K562 (cell line): ENCODE measurements around the gene PI4KA. TPM values are rescaled to one million over a fixed set of nuclear protein-coding genes. Genes with fewer than 3 reads are reported as not detected.

ENCODE experiments used
- ARID1B ChIP-seq: fragments of 450-650 bp; IDR thresholded peaks from 2 replicates; pipeline ENCODE4 v1.6.1; 2016; ENCODE audit warnings: antibody characterized with exemption, mild to moderate bottlenecking, inconsistent platforms
- ARID3A ChIP-seq: IDR thresholded peaks from 2 replicates; pipeline ENCODE4 v1.6.1; 2012; ENCODE audit warnings: low read depth, low read length, improper control_type of control experiment, borderline replicate concordance
- ASH1L ChIP-seq: fragments of 450-650 bp; IDR thresholded peaks from 2 replicates; pipeline ENCODE4 v1.6.1; 2018; ENCODE audit warnings: borderline replicate concordance, mild to moderate bottlenecking, low read depth; ENCODE audit not compliant: partially characterized antibody
- ATF7 ChIP-seq: fragments of 450-650 bp; IDR thresholded peaks from 2 replicates; pipeline ENCODE4 v1.7.1; 2014; ENCODE audit warnings: mild to moderate bottlenecking, moderate library complexity
- CEBPB ChIP-seq: fragments of 450-650 bp; IDR thresholded peaks from 2 replicates; pipeline ENCODE4 v1.6.1; 2016; ENCODE audit warnings: missing genetic modification characterization, missing compliant biosample characterization
- FOXA3 ChIP-seq, 2 experiments: fragments of 450-650 bp in 1 of 2; sonication (generic) in 1 of 2; formaldehyde crosslinking; IDR thresholded peaks in 1 of 2; conservative IDR thresholded peaks in 1 of 2; 2 replicates each; pipeline versions ENCODE4 v1.4.0 to v1.8.0; 2020 to 2022; ENCODE audit warnings: mild to moderate bottlenecking in 2 of 2, missing genetic modification reagents in 1 of 2
- FOXJ2 ChIP-seq: fragments of 200-800 bp; sonication (Bioruptor generic); IDR thresholded peaks from 2 replicates; pipeline ENCODE4 v1.6.1; 2016; ENCODE audit warnings: missing genetic modification characterization, missing compliant biosample characterization
- FOXK2 ChIP-seq, 2 experiments: fragments of 450-650 bp; IDR thresholded peaks in 1 of 2; conservative IDR thresholded peaks in 1 of 2; 2 replicates each; pipeline ENCODE4 v1.6.1; 2016; ENCODE audit warnings: low read depth in 2 of 2, mild to moderate bottlenecking in 1 of 2
- IRF2 ChIP-seq: sonication (generic); formaldehyde crosslinking; IDR thresholded peaks from 2 replicates; pipeline ENCODE4 v1.8.1; 2022; ENCODE audit warnings: mild to moderate bottlenecking, missing genetic modification reagents
- MAX ChIP-seq: sonication (generic); formaldehyde crosslinking; IDR thresholded peaks from 2 replicates; pipeline ENCODE4 v1.9.0; 2022; ENCODE audit warnings: mild to moderate bottlenecking, missing genetic modification reagents
- MTA3 ChIP-seq: fragments of 450-650 bp; formaldehyde crosslinking; IDR thresholded peaks from 2 replicates; pipeline ENCODE4 v1.6.1; 2017; ENCODE audit warnings: mild to moderate bottlenecking, borderline replicate concordance
- NBN ChIP-seq: fragments of 450-650 bp; IDR thresholded peaks from 2 replicates; pipeline ENCODE4 v1.6.1; 2016; ENCODE audit warnings: low read depth, mild to moderate bottlenecking
- NELFE ChIP-seq: IDR thresholded peaks from 2 replicates; pipeline ENCODE4 v1.6.1; 2011; ENCODE audit warnings: mild to moderate bottlenecking; ENCODE audit not compliant: insufficient read depth, insufficient read length
- NR2C2 ChIP-seq, 2 experiments: fragments of 200-800 bp in 1 of 2; sonication (Bioruptor generic) in 1 of 2; sonication (generic) in 1 of 2; formaldehyde crosslinking in 1 of 2; IDR thresholded peaks; 2 replicates each; pipeline versions ENCODE4 v1.6.1 to v1.8.0; 2016 to 2022; ENCODE audit warnings: mild to moderate bottlenecking in 1 of 2, missing compliant biosample characterization in 1 of 2, missing genetic modification characterization in 1 of 2, missing genetic modification reagents in 1 of 2
- SMARCC2 ChIP-seq: fragments of 450-650 bp; IDR thresholded peaks from 2 replicates; pipeline ENCODE4 v1.6.1; 2017; ENCODE audit warnings: antibody characterized with exemption, moderate library complexity, mild to moderate bottlenecking, low read depth
- SOX6 ChIP-seq: fragments of 450-650 bp; IDR thresholded peaks from 2 replicates; pipeline ENCODE4 v1.6.1; 2014; ENCODE audit warnings: mild to moderate bottlenecking
- TEAD4 ChIP-seq, 2 experiments: sonication (generic) in 1 of 2; formaldehyde crosslinking in 1 of 2; IDR thresholded peaks; 2 replicates each; pipeline versions ENCODE4 v1.6.1 to v1.8.0; 2012 to 2022; ENCODE audit warnings: borderline replicate concordance in 1 of 2, inconsistent platforms in 1 of 2, low read length in 1 of 2, mild to moderate bottlenecking in 1 of 2, missing genetic modification reagents in 1 of 2
- ZNF12 ChIP-seq: sonication (generic); formaldehyde crosslinking; IDR thresholded peaks from 2 replicates; pipeline ENCODE4 v1.4.0; 2020; ENCODE audit warnings: mild to moderate bottlenecking, missing genetic modification reagents
- ZNF184 ChIP-seq: sonication (generic); formaldehyde crosslinking; IDR thresholded peaks from 2 replicates; pipeline ENCODE4 v1.5.0; 2020; ENCODE audit warnings: missing genetic modification reagents
- polyA plus RNA-seq, 8 experiments: library from polyadenylated mRNA; depleted of rRNA in 4 of 8; stranded (reverse) in 5 of 8; unstranded in 3 of 8; fragments of >200 nt; fragmentation: Nextera tagmentation in 2 of 8; fragmentation: Illumina TruSeq in 1 of 8; extraction: Ambion mirVana in 2 of 8; extraction: Trizol in 1 of 8; gene quantifications; 2 replicates each; pipeline versions ENCODE4 v1.2.1 to v1.2.3, GENCODE V29; 2011 to 2014; ENCODE audit warnings: inconsistent platforms in 1 of 8, missing spikeins in 1 of 8
- total RNA-seq, 7 experiments: library from RNA; depleted of rRNA in 6 of 7; stranded (reverse); fragments of >200 nt in 6 of 7; fragmentation: Illumina TruSeq in 2 of 7; extraction: Trizol in 2 of 7; gene quantifications; 2 replicates each; pipeline versions ENCODE4 v1.2.1 to v1.2.3, GENCODE V29; 2011 to 2021; ENCODE audit warnings: low replicate concordance in 1 of 7
- TF ChIP-seq, protein P1 (sequence below): sonication (generic); formaldehyde crosslinking; IDR thresholded peaks from 2 replicates; pipeline ENCODE4 v1.8.0; 2022; ENCODE audit warnings: mild to moderate bottlenecking, missing genetic modification reagents
- TF ChIP-seq, protein P2 (sequence below): sonication (generic); formaldehyde crosslinking; IDR thresholded peaks from 2 replicates; pipeline ENCODE4 v1.8.0; 2022; ENCODE audit warnings: mild to moderate bottlenecking, missing genetic modification reagents, borderline replicate concordance

PI4KA gene
- total and polyA plus RNA-seq, 9 of the 15 experiments (the other 6 are each of a cell fraction or from before 2014, with no cell fraction given) = 7.3 to 187 (median 84.7) TPM

GRCh38 chr22:20904008-20904979 lies 45.7 kb upstream of the PI4KA start (continued):
- TF ChIP-seq, protein P1, sequence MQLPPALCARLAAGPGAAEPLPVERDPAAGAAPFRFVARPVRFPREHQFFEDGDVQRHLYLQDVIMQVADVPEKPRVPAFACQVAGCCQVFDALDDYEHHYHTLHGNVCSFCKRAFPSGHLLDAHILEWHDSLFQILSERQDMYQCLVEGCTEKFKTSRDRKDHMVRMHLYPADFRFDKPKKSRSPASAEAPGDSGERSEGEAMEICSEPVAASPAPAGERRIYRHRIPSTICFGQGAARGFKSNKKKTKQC (CRISPR knock-in tag) = 0 out of 2 replicates have a peak, but pooled peaks have one; percentile 20
- TF ChIP-seq MAX (CRISPR knock-in tag) (peak; percentile 65), ASH1L (no peak), ZNF12 (CRISPR knock-in tag) (no peak), SMARCC2 (peak; percentile 61; the same call in 1 of the 2 replicates), ATF7 (peak; percentile 91), ZNF184 (CRISPR knock-in tag) (0 out of 2 replicates have a peak, but pooled peaks have one; percentile 48), NELFE (no peak), MTA3 (peak; percentile 43; the same call in 1 of the 2 replicates), FOXA3 (CRISPR knock-in tag; conservative IDR thresholded peaks at IDR 0.05 in 1 of 2, IDR thresholded peaks at IDR 0.05 in 1 of 2) (no peak; a peak in 1 of 4 replicates), TEAD4 (IDR thresholded peaks at IDR 0.05; ENCODE audit: low read length) (no peak), TEAD4 (CRISPR knock-in tag; IDR thresholded peaks at IDR 0.05; ENCODE audit: borderline replicate concordance) (peak; percentile 46; the same call in 1 of the 2 replicates), FOXJ2 (no peak), CEBPB (tag) (peak; percentile 100), ARID1B (peak; percentile 87), NR2C2 (CRISPR knock-in tag; IDR thresholded peaks at IDR 0.05) (no peak), NR2C2 (tag; IDR thresholded peaks at IDR 0.05) (peak; percentile 75), SOX6 (peak; percentile 55), FOXK2 (conservative IDR thresholded peaks at IDR 0.05 in 1 of 2, IDR thresholded peaks at IDR 0.05 in 1 of 2; ENCODE audit: low read depth in 2 of 2) (peak; percentile 42 to 50; a peak in 1 of 4 replicates), IRF2 (CRISPR knock-in tag) (no peak), ARID3A (no peak), NBN (0 out of 2 replicates have a peak, but pooled peaks have one; percentile 11)
- TF ChIP-seq, protein P2, sequence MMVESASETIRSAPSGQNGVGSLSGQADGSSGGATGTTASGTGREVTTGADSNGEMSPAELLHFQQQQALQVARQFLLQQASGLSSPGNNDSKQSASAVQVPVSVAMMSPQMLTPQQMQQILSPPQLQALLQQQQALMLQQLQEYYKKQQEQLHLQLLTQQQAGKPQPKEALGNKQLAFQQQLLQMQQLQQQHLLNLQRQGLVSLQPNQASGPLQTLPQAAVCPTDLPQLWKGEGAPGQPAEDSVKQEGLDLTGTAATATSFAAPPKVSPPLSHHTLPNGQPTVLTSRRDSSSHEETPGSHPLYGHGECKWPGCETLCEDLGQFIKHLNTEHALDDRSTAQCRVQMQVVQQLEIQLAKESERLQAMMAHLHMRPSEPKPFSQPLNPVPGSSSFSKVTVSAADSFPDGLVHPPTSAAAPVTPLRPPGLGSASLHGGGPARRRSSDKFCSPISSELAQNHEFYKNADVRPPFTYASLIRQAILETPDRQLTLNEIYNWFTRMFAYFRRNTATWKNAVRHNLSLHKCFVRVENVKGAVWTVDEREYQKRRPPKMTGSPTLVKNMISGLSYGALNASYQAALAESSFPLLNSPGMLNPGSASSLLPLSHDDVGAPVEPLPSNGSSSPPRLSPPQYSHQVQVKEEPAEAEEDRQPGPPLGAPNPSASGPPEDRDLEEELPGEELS (CRISPR knock-in tag) = no peak
